Urinary bladder (tissue), 4 donors: ENCODE measurements around the gene ATP13A3. TPM values are rescaled to one million over a fixed set of nuclear protein-coding genes. Genes with fewer than 3 reads are reported as not detected.

Experiments used
- DNase-seq: peaks from one replicate; pipeline ENCODE4 v3.0.0-alpha.2; 2015; ENCODE audit errors: extremely low spot score
- H3K27ac ChIP-seq: one replicate; pipeline ENCODE4 v1.5.1; 2013; ENCODE audit warnings: low read depth, mild to moderate bottlenecking, moderate library complexity
- H3K36me3 ChIP-seq: one replicate; pipeline ENCODE4 v1.6.1; 2013; ENCODE audit warnings: mild to moderate bottlenecking, moderate library complexity; ENCODE audit not compliant: insufficient read depth
- H3K4me1 ChIP-seq: one replicate; pipeline ENCODE4 v1.6.1; 2013; ENCODE audit warnings: mild to moderate bottlenecking, moderate library complexity; ENCODE audit not compliant: insufficient read depth
- H3K4me3 ChIP-seq: one replicate; pipeline ENCODE4 v1.5.1; 2013; ENCODE audit warnings: low read depth, low read length
- WGBS: extraction: QIAGEN DNeasy Blood & Tissue Kit; methylation state at CpG from one replicate; pipeline ENCODE4 v1.1.7; 2013; 5-methylcytosine and 5-hydroxymethylcytosine counted together
- polyA plus RNA-seq: library from polyadenylated mRNA; stranded (reverse); fragments of 200-250 nt; gene quantifications from one replicate; pipeline ENCODE4 v1.2.3, GENCODE V29; 2013
- total RNA-seq: library from RNA; depleted of rRNA; stranded (reverse); fragments of >200 nt; gene quantifications from one replicate; pipeline ENCODE4 v1.2.3, GENCODE V29; 2014
- donor health status: healthy with polysubstance abuse.
- donor health status: healthy.

The ATP13A3 gene
- total and polyA plus RNA-seq, 2 donors = 20.3 to 111 TPM

GRCh38 chr3:194425399-194425798, 61.4 kb downstream of the ATP13A3 start:
- Histone ChIP-seq H3K27ac (no peak overlapping the region), H3K36me3 (peaks cover 9% of the 10 kb centered on the region), H3K4me1 (no peaks in the 10 kb centered on the region), H3K4me3 (no peak overlapping the region)
- DNase-seq = no peak
- 94% methylated on average over 4 of the region's 4 CpGs for WGBS

- H3K4me1 ChIP-seq = no peaks in the 10 kb centered on the region
- H3K4me3 ChIP-seq = no peak overlapping the region
- H3K27ac ChIP-seq = no peak overlapping the region
- 96% methylated on average over 7 of the region's 7 CpGs for WGBS
- no peak for DNase-seq
- peaks cover 9% of the 10 kb centered on the region for H3K36me3 ChIP-seq
These were observed 61.8 kb downstream of the ATP13A3 start for GRCh38 chr3:194424953-194425352.

GRCh38 chr3:194424373-194424772, 62.4 kb downstream of the ATP13A3 start:
- no peak overlapping the region for H3K4me3 ChIP-seq
- WGBS = 97% methylated on average over 1 of the region's 1 CpG
- H3K36me3 ChIP-seq = peaks cover 9% of the 10 kb centered on the region
- no peak overlapping the region for H3K27ac ChIP-seq
- DNase-seq = no peak
- H3K4me1 ChIP-seq = no peaks in the 10 kb centered on the region

- WGBS = 84% methylated on average over 3 of the region's 3 CpGs
- Histone ChIP-seq H3K36me3 (peaks cover 9% of the 10 kb centered on the region), H3K4me1 (no peaks in the 10 kb centered on the region), H3K27ac (no peak overlapping the region), H3K4me3 (no peak overlapping the region)
- no peak for DNase-seq
These were observed 63.5 kb downstream of the ATP13A3 start for GRCh38 chr3:194423317-194423716.

GRCh38 chr3:194422188-194422587, 64.6 kb downstream of the ATP13A3 start:
- Histone ChIP-seq H3K4me3 (no peak overlapping the region), H3K36me3 (peaks cover 9% of the 10 kb centered on the region), H3K27ac (no peak overlapping the region), H3K4me1 (no peaks in the 10 kb centered on the region)
- no peak for DNase-seq

GRCh38 chr3:194418671-194419070, 68.1 kb downstream of the ATP13A3 start:
- WGBS = 97% methylated on average over 2 of the region's 2 CpGs
- no peak for DNase-seq
- H3K4me1 ChIP-seq = no peaks in the 10 kb centered on the region
- no peak overlapping the region for H3K4me3 ChIP-seq
- H3K27ac ChIP-seq = no peak overlapping the region
- no peaks in the 10 kb centered on the region for H3K36me3 ChIP-seq

GRCh38 chr3:194407423-194407822, 79.4 kb downstream of the ATP13A3 start:
- 79% methylated on average over 7 of the region's 7 CpGs for WGBS
- H3K36me3 ChIP-seq = peaks cover 3% of the 10 kb centered on the region
- no peaks in the 10 kb centered on the region for H3K4me1 ChIP-seq
- no peak for DNase-seq
- H3K4me3 ChIP-seq = no peak overlapping the region
- no peak overlapping the region for H3K27ac ChIP-seq

- no peak overlapping the region for H3K27ac ChIP-seq
- H3K4me3 ChIP-seq = no peak overlapping the region
- WGBS = 92% methylated on average over 2 of the region's 2 CpGs
- DNase-seq = no peak
- H3K36me3 ChIP-seq = peaks cover 3% of the 10 kb centered on the region
- H3K4me1 ChIP-seq = no peaks in the 10 kb centered on the region
These were observed 81.0 kb downstream of the ATP13A3 start for GRCh38 chr3:194405766-194406165.

GRCh38 chr3:194404365-194405140, 82.2 kb downstream of the ATP13A3 start:
- H3K4me3 ChIP-seq = no peak overlapping the region
- WGBS = 47% methylated on average over 10 of the region's 10 CpGs
- H3K36me3 ChIP-seq = peaks cover 3% of the 10 kb centered on the region
- no peak overlapping the region for H3K27ac ChIP-seq
- no peaks in the 10 kb centered on the region for H3K4me1 ChIP-seq
- DNase-seq = no peak

- Histone ChIP-seq H3K4me3 (no peak overlapping the region), H3K36me3 (peaks cover 3% of the 10 kb centered on the region), H3K4me1 (no peaks in the 10 kb centered on the region), H3K27ac (no peak overlapping the region)
- 74% methylated on average over 8 of the region's 8 CpGs for WGBS
- no peak for DNase-seq
These were observed 84.9 kb downstream of the ATP13A3 start for GRCh38 chr3:194401868-194402329.

GRCh38 chr3:194401346-194401745, 85.5 kb downstream of the ATP13A3 start:
- Histone ChIP-seq H3K4me1 (no peaks in the 10 kb centered on the region), H3K27ac (no peak overlapping the region), H3K36me3 (peaks cover 3% of the 10 kb centered on the region), H3K4me3 (no peak overlapping the region)
- no peak for DNase-seq
- 87% methylated on average over 9 of the region's 9 CpGs for WGBS

GRCh38 chr3:194399874-194400411, 86.9 kb downstream of the ATP13A3 start:
- Histone ChIP-seq H3K36me3 (no peaks in the 10 kb centered on the region), H3K27ac (no peak overlapping the region), H3K4me1 (peaks cover 2% of the 10 kb centered on the region), H3K4me3 (no peak overlapping the region)
- DNase-seq = no peak
- 90% methylated on average over 15 of the region's 15 CpGs for WGBS

GRCh38 chr3:194399166-194399565, 87.6 kb downstream of the ATP13A3 start, which contains the start of gene GP5:
Gene GP5 (minus strand): TSS chr3:194399266. CDS start chr3:194398282, 984 bp downstream.
- Histone ChIP-seq H3K27ac (no peak within 1 kb of the TSS), H3K4me1 (peaks cover 2% of the 10 kb centered on the region), H3K36me3 (no peaks in the 10 kb centered on the region), H3K4me3 (peak within 1 kb of the TSS; percentile 2)
- WGBS = 76% methylated on average over 2 of the region's 2 CpGs
- no peak for DNase-seq

GRCh38 chr3:194397757-194398312, 89.0 kb downstream of the ATP13A3 start:
- Histone ChIP-seq H3K36me3 (no peaks in the 10 kb centered on the region), H3K4me3 (peak overlapping the region; percentile 2), H3K27ac (no peak overlapping the region), H3K4me1 (peaks cover 2% of the 10 kb centered on the region)
- WGBS = 11% methylated on average over 38 of the region's 38 CpGs
- DNase-seq = no peak
